Thoracic aorta (tissue), 2 donors: ENCODE data around the gene SMIM22. TPM values are rescaled to one million over a fixed set of nuclear protein-coding genes. Genes with fewer than 3 reads are reported as not detected.
"Not testable (repeated sequence)": the region's sequence is repeated elsewhere in the genome, so short reads cannot be mapped to it uniquely, and the experiment has no call there.

Experiments used
- ATAC-seq: fragments of 150-250 bp; one replicate; pipeline ENCODE4 v1.8.0; 2017; ENCODE audit warnings: low read depth; ENCODE audit not compliant: insufficient number of reproducible peaks, low FRiP score
- DNase-seq: peaks from one replicate; pipeline ENCODE4 v3.0.0-alpha.2; 2020; ENCODE audit warnings: low spot score
- H3K27ac ChIP-seq, 2 donors: fragments of 200-600 bp; sonication (generic); 1 replicate in 1 of 2; 2 replicates in 1 of 2; pipeline ENCODE4 v1.5.1; 2016; ENCODE audit warnings: mild to moderate bottlenecking in 2 of 2, moderate library complexity in 2 of 2
- H3K27me3 ChIP-seq: fragments of 200-600 bp; sonication (generic); replicated peaks from 2 replicates; pipeline ENCODE4 v1.6.0; 2016; ENCODE audit warnings: mild to moderate bottlenecking; ENCODE audit not compliant: insufficient read depth
- H3K36me3 ChIP-seq: fragments of 200-600 bp; sonication (generic); one replicate; pipeline ENCODE4 v1.5.1; 2016
- H3K4me1 ChIP-seq, 2 donors: fragments of 200-600 bp; sonication (generic); 1 replicate in 1 of 2; 2 replicates in 1 of 2; pipeline versions ENCODE4 v1.5.1 to v1.6.0; 2016; ENCODE audit warnings: low read depth in 2 of 2, mild to moderate bottlenecking in 1 of 2; ENCODE audit not compliant: control insufficient read depth in 1 of 2
- H3K4me3 ChIP-seq: fragments of 200-600 bp; sonication (generic); 2 replicates; pipeline ENCODE4 v1.5.1; 2016; ENCODE audit warnings: mild to moderate bottlenecking
- H3K9me3 ChIP-seq: fragments of 200-600 bp; sonication (generic); 2 replicates; pipeline ENCODE4 v1.5.1; 2016
- CTCF ChIP-seq: fragments of 200-600 bp; sonication (generic); IDR thresholded peaks from one replicate; pipeline ENCODE4 v1.5.1; 2019; ENCODE audit warnings: antibody characterized with exemption
- total RNA-seq, 2 donors: library from RNA; depleted of rRNA; stranded (reverse); fragments of >200 nt; gene quantifications; one replicate each; pipeline versions ENCODE4 v1.1.0 to v1.2.3, GENCODE V29; 2016

SMIM22 gene
- total RNA-seq, 2 donors from 2014 or later, result not detected

DNA sequence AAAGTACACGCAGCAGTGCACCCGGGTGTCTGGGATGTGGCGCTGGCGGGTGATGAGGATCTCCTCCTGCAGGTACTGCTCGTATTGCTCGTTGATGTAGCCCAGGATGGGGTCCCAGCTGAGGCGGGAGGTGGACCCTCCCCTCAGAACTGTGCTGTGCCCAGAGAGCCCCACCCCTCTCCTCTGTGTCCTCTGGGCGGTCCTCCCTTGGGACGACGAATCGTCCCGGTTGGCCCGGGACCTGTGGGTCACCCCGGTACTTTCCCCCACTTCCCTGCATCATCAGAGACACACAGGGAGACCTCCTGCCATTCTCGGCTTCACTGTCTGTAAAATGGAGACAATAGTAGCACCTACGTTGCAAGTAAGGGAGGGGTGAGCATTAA, 11.2 kb upstream of the SMIM22 start:
- no peaks in the 10 kb centered on the region for H3K9me3 ChIP-seq
- no peak overlapping the region for H3K4me3 ChIP-seq
- DNase-seq (no peak), ATAC-seq (no peak)
- H3K4me1 ChIP-seq, result no peaks in the 10 kb centered on the region
- no peak overlapping the region for H3K27ac ChIP-seq
- H3K27me3 ChIP-seq, result no peaks in the 10 kb centered on the region
- TF ChIP-seq CTCF, result no peak
- H3K36me3 ChIP-seq, result no peaks in the 10 kb centered on the region

DNA sequence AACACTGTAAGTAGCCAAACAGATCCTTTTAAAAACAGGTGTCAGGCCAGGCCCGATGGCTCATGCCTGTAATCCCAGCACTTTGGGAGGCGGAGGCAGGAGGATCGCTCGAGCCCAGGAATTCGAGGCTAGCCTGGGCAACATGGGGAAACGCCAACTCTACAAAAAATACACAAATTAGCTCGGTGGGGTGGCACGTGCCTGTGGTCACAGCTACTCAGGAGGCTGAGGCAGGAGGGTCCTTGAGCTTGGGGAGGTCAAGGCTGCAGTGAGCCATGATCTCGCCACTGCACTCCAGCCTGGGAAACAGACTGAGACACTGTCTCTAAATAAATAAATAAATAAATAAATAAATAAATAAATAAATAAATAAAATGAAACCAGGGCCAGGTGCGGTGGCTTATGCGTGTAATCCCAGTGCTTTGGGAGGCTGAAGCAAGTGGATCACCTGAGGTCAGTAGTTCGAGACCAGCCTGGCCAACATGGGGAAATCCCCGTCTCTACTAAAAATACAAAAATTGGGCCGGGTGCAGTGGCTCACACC, 10.7 kb upstream of the SMIM22 start:
- not testable (repeated sequence) for H3K27me3 ChIP-seq, DNase-seq, H3K36me3 ChIP-seq

GRCh38 chr16:4785758-4786433, 9.3 kb upstream of the SMIM22 start:
- ATAC-seq (no peak), DNase-seq (no peak)
- H3K36me3 ChIP-seq, result no peaks in the 10 kb centered on the region
- no peaks in the 10 kb centered on the region for H3K9me3 ChIP-seq
- no peak for TF ChIP-seq CTCF
- no peaks in the 10 kb centered on the region for H3K4me1 ChIP-seq
- no peak overlapping the region for H3K27ac ChIP-seq
- no peak overlapping the region for H3K4me3 ChIP-seq
- no peaks in the 10 kb centered on the region for H3K27me3 ChIP-seq

More for the DNA sequence above, 10.7 kb upstream of the SMIM22 start:
- not testable (repeated sequence) for H3K4me1 ChIP-seq, H3K27ac ChIP-seq, H3K9me3 ChIP-seq, ATAC-seq, H3K4me3 ChIP-seq

GRCh38 chr16:4787068-4787467, 8.1 kb upstream of the SMIM22 start:
- no peak for TF ChIP-seq CTCF
- no peaks in the 10 kb centered on the region for H3K9me3 ChIP-seq
- H3K4me1 ChIP-seq, result no peaks in the 10 kb centered on the region
- ATAC-seq (no peak), DNase-seq (no peak)
- H3K4me3 ChIP-seq, result no peak overlapping the region
- no peaks in the 10 kb centered on the region for H3K27me3 ChIP-seq
- no peak overlapping the region for H3K27ac ChIP-seq
- no peaks in the 10 kb centered on the region for H3K36me3 ChIP-seq

GRCh38 chr16:4787627-4788482, 7.3 kb upstream of the SMIM22 start, which contains the start of gene SEPTIN12:
SEPTIN12 (minus strand) TSS chr16:4788345; CDS start chr16:4787645, 700 bp downstream.
- Histone ChIP-seq H3K4me1 (no peaks in the 10 kb centered on the region), H3K4me3 (no peak within 1 kb of the TSS), H3K9me3 (no peaks in the 10 kb centered on the region), H3K27ac (no peak within 1 kb of the TSS), H3K27me3 (no peaks in the 10 kb centered on the region), H3K36me3 (no peaks in the 10 kb centered on the region)
- no peak for TF ChIP-seq CTCF
- no peak for ATAC-seq
- no peak for DNase-seq
